OCI-LY1 (cell line): ENCODE results near the gene HCK.

ENCODE experiments used
- CTCF ChIP-seq: fragments of 200-600 bp; sonication (generic), shearing (Covaris generic); IDR thresholded peaks from 2 replicates; pipeline ENCODE4 v1.5.1; 2017; ENCODE audit warnings: mild to moderate bottlenecking, antibody characterized with exemption, low read length, moderate library complexity, mixed read lengths
- EZH2 ChIP-seq: fragments of 200-600 bp; sonication (generic), shearing (Covaris generic); IDR thresholded peaks from 2 replicates; pipeline ENCODE4 v1.8.0; 2017; ENCODE audit warnings: borderline replicate concordance, mixed run types, mild to moderate bottlenecking, antibody characterized with exemption, low read length, moderate library complexity, mixed read lengths

- TF ChIP-seq CTCF (no peak), EZH2 (no peak)
These were observed 78.9 kb downstream of the HCK start for GRCh38 chr20:32130965-32131364.
